ENCODE measurements around the gene MAGI2.

MAGI2 gene

DNA sequence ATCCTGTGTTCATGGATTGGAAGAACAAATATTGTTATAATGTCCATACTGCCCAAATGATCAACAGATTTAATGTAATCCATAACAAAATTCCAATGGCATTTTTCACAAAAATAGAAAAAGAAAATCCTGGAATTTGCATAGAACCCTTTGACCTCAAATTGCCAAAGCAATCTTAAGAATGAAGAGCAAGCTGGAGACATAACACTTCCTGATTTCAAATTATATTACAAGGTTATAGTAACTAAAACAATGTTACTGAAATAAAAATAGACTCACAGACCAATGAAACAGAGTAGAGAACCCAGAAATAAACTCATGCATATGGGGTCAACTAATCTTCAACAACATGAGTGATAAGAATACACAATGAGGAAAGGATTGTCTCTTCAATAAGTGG lies 1352.4 kb downstream of the MAGI2 start:
- no peak for DNase-seq

DNA sequence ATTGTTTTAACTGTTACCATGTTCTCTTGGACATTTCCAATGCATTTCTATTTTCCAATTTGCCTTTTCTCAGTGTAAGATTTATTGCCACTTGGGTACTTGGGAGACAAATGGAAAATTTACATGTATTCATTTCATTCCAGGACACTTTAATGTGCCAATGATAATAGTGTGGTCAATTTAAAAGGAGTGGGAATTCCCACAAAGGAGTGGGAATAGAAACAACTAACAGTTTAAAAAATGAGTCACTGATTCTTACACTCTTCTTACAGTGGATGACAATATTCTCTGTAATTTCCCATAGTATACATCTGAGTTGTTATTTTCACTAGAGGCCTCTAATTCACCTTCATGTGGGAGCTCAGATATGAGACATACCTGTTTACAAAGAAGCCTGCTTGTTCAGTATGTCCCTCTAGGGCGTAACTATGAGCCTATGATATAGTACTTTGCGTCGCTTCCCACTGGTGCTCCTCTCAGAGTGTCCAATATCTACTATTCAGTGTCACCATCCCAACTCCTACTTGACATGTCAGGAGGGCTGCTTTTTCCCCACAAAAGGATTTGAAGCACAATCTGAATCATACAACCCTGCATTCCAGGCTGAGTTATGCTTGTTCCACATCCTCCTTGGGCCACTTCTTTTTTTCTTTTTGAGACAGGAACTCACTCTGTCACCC lies 1353.6 kb downstream of the MAGI2 start:
- DNase-seq, result no peak

DNA sequence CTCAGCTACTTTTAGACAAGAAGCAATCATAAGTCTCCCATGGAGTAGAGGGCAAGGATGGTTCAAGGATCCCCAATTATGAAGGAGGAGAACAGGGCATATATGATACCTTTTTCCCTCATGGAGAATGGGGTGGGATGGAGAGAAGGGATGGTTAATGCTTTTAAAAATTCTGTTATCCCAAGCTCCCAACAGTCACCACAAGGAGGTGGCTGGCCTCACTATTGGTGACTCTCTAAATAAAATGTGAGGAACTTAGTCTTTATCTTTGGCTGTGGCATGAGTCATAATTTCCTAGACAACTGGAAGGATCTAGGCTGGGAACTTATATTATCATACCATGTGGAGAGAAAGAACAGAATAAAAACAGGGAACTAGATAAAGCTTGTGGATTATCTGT lies 1357.9 kb downstream of the MAGI2 start:
- DNase-seq, result no peak

DNA sequence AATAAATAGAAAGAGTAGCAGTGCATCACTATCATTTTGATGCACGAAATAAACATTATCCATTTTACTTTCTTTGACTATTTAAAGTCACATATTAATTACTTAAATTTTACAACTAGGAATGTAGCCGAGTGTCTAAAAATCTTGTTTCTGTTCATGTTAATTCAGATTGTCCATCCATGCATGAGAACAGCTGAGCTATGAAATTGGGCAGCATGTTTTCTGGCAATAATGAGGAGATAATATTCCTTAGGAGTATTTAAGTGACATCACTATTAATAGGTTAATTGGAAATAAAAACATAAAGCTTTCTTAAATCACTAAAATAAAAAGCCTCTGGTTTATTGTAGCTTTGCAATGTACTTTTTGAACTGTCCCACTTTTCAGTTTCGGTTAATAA lies 1361.1 kb downstream of the MAGI2 start:
- no peak for DNase-seq

DNA sequence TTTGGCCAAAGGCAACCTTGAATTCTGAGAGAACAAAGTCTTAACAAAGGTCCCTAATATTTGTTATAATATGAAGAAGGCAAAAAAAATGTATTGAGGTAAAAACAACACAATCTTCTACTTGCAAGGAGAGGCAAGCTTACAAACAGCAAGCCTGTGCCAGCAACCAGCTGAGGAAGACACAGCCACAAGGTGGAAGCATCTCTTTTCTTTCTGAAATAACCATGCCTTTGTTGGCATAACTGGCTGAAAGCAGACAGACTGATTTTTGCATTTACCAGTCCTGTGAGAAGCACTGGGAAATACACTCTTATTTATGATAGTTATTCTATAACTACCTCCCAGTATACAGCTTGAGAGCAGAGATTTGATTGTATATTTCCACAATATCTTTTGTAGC lies 1362.9 kb downstream of the MAGI2 start:
- no peak for DNase-seq

DNA sequence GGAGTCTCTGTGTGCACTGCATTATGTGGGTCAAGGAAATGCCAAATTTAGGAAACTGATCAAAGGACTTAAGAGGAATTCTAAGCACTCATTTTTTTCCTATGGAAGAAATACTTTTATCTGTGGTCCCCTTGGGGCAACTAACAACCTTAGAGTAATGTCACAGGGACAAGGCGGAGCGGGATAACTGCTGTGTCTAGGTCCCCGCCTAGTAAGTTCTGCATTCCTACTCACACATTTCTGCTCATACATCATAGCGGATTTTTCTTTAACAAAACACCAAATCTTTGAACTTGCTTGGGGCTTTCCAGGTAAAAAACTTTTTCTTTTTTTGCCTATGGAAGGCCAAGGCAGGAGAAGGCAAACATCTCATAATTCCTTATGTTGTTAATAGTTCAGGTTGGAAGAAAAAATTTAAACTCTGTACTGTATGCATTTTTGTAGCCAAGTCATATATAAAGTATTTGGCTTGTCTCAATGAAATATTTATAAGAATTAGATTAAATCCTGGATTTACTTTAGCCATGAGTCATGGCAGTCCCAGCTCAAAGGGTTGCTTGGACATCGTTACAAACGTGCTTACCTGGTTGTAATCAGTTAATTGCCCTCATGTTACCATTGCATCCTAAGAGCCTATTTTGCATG lies 1369.9 kb downstream of the MAGI2 start:
- DNase-seq, result no peak

DNA sequence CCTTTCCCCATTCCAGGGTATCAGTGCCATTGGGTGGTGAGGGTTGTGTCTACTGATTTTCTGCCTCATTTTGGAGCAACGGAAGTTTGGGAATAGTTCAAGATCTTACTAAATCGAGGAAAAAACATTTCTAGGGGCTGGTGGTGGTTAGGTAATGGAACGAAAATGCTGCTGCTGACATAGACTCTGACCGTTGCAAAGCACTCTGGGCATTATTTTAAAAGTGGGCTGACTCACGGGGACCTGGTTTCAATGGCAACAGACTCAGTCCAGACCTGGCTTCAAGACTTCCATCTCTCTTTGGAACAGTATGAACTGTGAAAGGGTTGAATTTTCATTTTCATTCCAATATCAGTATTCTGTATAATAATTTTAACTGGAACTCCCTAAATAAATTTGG lies 1370.9 kb downstream of the MAGI2 start:
- DNase-seq, result no peak

DNA sequence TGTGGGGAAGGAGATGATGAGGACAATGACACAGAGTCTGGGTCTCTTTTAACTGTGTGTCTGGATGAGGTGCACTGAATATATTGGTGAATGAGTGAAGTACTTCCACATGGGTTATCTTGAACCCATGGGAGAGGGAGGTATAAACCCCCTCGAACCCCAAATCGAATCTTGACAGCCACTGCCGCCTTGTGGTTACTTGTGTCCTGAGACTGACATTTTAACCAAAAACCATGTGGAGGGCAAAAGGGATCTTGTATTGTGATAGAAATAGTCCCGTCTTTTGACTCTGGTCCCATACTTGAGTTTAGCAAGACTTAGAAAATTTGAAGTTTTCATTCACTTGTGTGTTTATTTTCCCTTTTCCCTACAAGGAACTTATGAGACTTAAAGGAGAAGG lies 1371.6 kb downstream of the MAGI2 start:
- DNase-seq, result no peak

DNA sequence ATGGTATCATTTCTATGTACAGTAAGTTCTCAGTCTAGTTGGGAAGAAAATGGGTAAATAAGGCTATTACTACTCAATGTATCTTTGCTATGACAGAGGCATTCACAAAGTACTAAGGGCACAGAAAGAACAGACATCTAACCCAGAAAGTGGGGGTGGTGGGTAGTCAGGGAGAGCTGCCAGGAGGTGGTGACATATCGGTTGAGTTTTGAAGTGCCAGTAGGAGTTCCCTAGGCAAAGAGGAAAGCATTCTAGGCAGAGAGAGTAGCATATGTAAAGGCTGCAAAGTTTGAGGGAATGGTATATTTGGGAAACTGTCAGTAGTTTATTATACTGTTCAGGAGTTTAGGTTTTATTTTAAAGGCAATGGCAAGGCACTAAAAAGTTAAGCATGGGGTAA lies 1372.1 kb downstream of the MAGI2 start:
- DNase-seq, result no peak

DNA sequence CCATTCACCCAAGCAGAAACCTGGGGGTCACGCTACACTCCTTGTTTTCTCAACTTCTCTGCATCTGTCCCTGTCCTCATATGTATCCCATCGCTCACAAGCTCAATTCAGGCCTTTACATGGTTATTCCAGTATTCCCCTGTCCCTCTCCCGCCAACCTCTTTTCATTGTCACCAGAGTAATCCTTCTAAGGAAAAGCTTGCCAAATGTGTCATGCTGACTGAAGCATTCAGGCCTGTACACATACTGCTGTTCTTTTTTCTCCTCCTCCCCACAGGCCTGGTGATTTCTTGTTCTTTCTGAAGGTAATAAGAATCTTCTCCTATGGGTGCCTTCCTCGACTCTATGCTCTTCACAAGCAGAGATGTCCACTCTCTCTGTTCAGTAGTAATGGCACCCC lies 1372.7 kb downstream of the MAGI2 start:
- DNase-seq, result no peak

DNA sequence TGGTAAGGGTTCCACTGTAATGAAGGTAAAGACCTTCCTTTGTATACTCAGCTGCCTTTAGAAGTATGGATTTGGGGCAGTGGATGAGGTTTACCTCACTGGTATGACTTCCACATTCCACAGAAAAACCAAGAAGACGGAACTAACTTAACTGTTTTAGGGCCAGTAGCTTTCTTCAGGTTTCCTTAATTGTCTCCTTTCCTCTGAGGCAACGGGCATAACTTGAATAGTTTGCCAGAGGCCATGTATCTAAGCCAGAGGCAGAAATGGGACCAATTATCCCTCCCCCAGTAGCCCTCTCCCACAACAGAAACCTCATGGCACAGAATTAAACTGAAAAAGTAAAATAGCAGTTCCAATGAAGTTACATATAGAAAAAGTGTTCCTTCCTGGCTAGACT lies 1373.2 kb downstream of the MAGI2 start:
- no peak for DNase-seq

DNA sequence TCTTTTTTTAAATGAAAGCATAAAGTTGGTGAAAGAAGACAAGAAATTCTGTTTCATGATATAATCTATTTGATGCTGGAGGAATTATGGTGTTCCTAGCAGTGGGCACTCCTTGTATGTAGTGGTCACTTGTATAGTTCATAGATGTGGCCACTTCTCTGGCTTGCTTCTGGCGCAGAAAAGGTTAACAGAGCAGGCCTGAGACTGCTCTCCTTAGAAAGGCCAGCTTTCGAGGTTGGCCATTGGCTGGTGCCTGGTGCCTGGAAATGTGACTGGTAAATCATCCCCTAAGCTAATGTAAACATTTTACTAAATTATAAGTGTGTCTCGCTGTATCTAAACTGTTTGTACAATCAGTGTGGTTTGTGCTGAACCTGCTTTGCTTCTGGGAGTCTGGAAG lies 1378.8 kb downstream of the MAGI2 start:
- no peak for DNase-seq

DNA sequence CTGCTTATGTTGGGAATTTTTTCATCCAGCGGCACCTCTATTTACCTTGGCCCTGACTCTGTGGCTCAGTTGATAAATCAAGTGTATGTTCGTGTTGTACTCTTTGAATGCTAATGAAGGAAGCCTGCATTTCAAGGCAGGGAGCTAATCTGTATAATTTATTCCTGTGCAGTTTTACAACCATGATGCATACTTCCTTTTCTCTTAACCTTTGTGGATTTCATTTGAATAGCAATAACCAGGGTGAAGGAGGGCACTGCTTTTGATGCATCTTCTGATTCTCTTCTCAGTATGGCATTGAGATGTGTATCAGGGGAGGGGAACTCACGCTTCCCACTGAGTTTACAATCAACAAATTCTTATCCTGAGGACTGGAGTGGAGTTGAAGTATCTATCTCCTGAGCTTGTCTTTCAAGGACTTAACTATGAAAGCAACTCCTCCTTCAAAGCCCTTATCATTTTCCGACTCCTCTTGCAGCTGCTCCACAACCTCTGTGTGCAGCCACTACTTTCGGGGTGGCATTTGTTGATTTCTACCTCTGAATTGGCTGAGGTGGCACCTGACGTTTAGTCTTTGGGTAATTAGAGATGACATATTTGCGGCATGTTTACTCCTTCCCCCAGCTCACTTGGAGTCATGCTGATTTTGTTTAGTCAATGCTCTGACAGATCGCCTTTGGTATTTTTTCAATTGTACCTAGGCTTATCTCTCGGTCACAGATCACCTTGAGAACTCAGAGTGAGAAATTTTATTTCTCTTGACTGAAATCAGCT lies 1379.7 kb downstream of the MAGI2 start:
- no peak for DNase-seq

DNA sequence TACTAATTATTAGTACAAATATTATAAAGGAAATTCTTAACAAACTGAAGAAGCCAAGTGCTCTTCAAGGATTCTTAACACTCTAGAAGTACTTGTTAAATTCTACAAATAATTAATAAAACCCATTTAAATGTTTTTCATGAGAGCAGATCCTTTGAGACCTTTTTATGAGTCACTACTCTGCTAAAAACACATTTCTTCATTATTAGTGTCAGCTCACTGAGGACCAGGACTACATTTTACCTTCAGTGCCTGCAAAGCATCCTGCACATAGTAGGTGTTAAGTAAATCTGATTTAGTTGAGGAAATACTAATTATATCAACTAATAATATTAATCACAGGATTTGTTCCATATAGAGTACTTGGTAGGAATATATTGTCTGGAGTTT lies 1381.3 kb downstream of the MAGI2 start:
- no peak for DNase-seq

DNA sequence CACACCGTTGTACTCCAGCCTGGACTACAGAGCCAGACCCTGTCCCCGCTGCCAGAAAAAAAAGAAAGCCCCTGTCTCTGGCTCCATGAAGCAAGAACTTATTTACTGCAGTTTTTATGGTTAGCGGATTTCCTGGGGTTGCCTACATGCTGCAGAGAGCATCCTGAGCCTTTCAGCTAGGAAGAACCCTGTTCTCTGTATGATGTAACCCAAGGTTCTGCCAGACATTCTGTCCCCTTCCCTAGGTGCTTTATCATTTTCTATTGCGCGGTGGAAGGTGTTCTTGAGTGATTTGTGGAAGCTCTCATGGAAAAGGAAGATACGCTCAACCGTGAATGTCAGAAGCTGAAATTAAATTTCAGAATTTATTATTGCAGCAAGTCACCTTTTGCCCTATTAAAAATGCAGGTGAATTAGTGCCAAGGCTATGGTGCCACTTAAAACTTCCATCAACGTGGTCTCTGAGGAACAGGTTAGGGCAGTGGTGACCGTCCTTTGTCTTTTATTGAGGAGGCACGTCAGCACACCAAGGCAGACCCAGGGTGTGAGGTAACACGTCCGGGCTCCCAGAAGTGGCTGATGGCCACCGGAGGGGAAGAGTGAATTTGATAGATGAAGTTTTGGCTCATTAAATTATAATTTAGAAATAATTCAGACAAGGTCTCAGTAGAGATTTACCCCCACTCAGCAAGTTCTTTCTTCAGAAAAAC lies 1381.8 kb downstream of the MAGI2 start:
- DNase-seq, result no peak

DNA sequence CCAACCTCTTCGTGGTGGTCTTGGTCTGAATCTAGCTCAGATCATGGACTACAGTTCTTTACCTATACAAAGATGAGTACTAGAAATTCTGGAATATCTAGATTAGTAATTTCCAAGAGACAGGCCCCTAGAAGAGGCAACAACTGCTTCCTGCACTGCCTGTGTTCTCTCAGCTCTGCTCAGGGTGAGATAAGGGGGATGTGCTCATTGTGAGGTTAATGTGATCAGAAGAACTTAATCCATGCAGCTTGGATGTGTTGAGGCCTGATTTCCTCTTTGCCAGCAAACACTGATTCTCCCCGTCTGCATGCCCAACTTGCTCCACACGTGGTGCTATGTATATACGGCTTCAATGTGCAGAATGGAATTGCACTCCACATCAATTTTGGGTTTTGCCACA lies 1386.9 kb downstream of the MAGI2 start:
- DNase-seq, result no peak

DNA sequence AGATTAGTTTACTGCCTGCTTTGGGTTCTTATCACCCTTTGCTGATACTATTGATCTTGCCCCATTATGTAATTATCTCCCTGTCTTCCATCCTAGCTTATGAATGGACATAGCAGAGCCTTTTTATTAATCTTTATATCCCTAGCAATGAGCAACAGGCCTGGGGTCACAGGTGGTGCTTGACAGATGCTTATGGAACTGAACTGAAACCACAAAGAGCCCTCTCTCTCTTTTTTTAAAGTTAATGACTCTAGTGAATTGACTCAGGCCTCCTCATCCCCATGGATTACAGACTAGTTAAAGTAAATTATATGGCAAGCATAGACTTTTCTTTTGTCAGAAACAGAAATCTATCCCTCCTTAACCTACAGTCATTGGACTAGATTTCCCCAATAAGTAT lies 1389.7 kb downstream of the MAGI2 start:
- no peak for DNase-seq

DNA sequence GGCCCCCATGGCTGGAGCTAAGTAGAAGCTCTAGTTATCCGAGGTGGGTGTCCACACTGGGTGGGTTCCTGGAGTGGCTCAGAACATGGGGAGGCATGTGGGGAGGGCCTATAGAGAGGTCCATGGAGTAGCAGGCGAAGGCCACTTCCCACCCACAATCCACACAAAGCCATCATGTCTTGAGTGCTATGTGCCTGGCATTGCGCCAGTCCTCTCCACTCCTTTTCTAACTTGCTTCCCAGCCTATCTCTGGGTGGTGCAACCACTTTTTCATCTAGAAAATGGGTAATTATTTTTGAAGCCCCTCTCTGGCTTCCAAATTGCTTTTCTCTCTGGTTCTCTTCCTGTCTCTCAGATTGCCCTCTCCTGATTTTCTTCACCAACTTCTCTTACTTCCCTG lies 1391.3 kb downstream of the MAGI2 start:
- DNase-seq, result no peak

DNA sequence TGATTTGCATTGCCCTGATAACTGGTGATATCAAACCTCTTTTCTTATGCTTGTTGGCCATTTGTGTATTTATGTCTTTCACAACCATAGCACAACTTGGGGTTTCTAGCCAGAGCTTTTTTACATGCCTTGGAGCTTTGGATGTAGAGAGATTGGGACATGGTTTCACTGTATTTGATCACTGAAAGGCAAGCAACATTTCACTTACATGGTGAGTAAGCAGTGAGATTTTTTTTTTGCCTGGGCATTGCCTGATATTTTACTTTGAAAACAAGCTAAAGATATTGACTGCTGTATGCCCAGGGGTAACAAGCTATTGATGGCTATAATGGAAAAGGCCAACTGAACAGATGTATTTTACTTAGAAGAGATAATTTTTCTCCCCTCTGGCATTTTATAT lies 1395.9 kb downstream of the MAGI2 start:
- DNase-seq, result no peak

DNA sequence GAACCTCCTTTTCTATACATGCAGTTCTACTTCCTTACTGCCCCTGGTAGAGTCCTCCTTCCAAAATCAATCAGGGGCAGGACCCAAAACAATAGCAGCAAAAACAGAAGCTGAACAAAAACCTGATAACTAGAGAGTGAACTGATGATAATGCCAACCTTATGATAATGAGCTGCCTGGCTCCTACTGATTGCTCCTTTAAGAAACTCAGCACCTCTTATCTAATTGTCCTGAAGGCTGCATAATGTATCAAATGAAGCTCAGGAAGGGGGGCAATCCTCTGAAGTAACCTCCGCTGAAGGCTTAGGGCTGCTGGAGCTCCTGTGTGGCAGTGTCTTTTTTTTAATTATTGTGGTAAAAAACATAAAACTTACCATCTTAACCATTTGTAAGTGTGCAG lies 1397.9 kb downstream of the MAGI2 start:
- no peak for DNase-seq

DNA sequence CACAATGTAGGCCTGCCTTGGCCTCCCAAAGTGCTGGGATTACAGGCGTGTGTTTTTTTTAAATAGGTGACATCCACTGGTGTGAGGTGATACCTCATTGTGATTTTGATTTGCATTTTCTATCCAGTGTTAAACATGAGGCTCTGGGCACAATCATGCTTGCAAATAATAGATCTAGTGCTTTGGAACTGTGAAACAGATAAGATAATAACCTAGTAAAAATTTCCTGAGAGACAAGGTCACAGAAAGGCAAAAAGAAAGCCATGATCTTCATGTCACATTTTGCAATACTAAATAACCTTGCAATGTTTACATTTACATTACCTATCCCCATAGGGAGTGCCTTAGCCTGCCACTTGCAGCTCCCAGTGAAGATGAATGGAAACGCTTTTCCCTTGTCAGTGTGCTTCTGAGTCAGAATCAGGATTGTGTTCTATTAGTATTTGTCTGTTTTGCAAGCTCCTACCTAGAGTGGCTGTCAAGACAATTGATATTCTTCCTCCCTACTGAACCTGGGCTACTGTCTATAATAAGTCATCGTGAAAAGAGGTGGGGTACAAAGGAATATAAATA lies 1398.4 kb downstream of the MAGI2 start:
- no peak for DNase-seq

DNA sequence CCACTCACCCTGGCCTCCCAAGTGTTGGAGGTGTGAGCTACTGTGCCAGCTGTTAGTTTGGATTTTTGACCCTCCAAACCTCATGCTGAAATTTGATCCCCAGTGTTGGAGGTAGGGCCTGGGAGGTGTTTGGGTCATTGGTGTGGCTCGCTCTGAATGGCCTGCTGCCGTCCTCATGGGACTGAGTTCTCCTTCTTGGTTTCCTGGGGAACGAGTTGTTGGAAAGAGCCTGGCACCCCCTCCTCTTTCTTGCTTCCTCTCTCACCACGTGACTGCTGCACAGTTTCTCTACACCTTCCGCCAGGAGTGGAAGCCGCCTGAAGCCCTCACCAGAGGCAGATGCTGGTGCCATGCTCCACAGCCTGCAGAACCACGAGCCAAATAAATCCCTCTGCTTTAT lies 1401.4 kb downstream of the MAGI2 start:
- no peak for DNase-seq

DNA sequence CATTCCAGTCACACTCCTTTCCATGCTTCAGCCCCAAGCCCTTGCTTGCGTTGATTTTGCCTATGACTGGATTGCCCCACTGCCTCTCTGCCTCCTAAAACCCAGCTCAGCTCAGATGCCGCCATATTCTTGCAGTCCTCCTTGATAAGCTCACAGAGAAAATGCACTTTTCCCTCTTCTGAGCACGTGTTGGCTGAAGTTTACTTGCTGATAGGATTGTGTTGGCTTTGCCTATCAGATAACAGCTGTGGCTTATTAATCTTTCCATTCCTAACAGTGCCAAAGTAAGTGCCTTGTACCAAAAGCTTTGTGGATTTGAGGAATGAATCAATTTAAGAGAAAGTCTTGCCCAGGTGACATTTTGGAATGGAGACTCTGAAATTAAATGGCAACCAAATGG lies 1405.7 kb downstream of the MAGI2 start:
- DNase-seq, result no peak
